Fibroblast of villous mesenchyme (primary cell): ENCODE data around the gene UBE2I. TPM values are rescaled to one million over a fixed set of nuclear protein-coding genes. Genes with fewer than 3 reads are reported as not detected.

Source experiments
- DNase-seq: peaks from one replicate; pipeline ENCODE4 v3.0.0-alpha.2; 2010; ENCODE audit warnings: low read depth
- H3K4me3 ChIP-seq: 2 replicates; pipeline ENCODE4 v1.5.1; 2011; ENCODE audit warnings: low read depth, mild to moderate bottlenecking, low read length
- total RNA-seq: library from RNA; depleted of rRNA; stranded (reverse); fragments of >200 nt; gene quantifications from 2 replicates; pipeline ENCODE4 v1.2.3, GENCODE V29; 2012
- TF ChIP-seq, protein P1 (sequence below): IDR thresholded peaks from 2 replicates; pipeline ENCODE4 v1.5.1; 2012; ENCODE audit warnings: low read depth, mild to moderate bottlenecking, low read length; ENCODE audit not compliant: insufficient read depth

UBE2I gene
- total RNA-seq, 1 donor, result 44.9 TPM

GRCh38 chr16:1314399-1315068, 5.1 kb downstream of the UBE2I start:
- no peak for DNase-seq
- TF ChIP-seq, protein P1, sequence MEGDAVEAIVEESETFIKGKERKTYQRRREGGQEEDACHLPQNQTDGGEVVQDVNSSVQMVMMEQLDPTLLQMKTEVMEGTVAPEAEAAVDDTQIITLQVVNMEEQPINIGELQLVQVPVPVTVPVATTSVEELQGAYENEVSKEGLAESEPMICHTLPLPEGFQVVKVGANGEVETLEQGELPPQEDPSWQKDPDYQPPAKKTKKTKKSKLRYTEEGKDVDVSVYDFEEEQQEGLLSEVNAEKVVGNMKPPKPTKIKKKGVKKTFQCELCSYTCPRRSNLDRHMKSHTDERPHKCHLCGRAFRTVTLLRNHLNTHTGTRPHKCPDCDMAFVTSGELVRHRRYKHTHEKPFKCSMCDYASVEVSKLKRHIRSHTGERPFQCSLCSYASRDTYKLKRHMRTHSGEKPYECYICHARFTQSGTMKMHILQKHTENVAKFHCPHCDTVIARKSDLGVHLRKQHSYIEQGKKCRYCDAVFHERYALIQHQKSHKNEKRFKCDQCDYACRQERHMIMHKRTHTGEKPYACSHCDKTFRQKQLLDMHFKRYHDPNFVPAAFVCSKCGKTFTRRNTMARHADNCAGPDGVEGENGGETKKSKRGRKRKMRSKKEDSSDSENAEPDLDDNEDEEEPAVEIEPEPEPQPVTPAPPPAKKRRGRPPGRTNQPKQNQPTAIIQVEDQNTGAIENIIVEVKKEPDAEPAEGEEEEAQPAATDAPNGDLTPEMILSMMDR, result no peak
- H3K4me3 ChIP-seq, result no peak overlapping the region

- no peak for DNase-seq
- TF ChIP-seq, protein P1, result no peak
- H3K4me3 ChIP-seq, result no peak overlapping the region
These were observed 5.9 kb downstream of the UBE2I start for GRCh38 chr16:1315081-1316032.

DNA sequence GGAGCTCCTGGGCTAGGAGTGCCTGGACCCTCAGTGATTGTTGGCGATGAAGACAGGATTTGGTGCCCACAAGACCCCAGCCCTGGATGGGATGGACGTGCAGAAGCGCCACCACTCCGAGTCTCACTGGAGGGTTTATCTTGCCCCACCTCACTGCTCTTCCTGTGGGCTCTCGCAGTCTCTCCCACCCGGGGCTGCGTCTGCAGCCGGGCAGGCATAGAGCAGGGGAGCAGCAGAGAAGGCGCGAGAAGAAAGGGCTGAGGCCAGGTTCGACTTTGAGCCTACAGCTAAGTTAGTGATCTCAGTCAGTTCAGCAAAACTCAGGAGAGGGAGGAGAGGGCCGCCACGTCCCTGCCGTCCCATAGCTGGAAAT, 6.6 kb downstream of the UBE2I start:
- no peak overlapping the region for H3K4me3 ChIP-seq
- TF ChIP-seq, protein P1, result no peak
- DNase-seq, result no peak

- TF ChIP-seq, protein P1, result no peak
- DNase-seq, result no peak
- H3K4me3 ChIP-seq, result no peak overlapping the region
These were observed 8.2 kb downstream of the UBE2I start for GRCh38 chr16:1317479-1318267.

- TF ChIP-seq, protein P1, result no peak
- no peak overlapping the region for H3K4me3 ChIP-seq
- DNase-seq, result no peak
These were observed 8.8 kb downstream of the UBE2I start for GRCh38 chr16:1318268-1318545.

GRCh38 chr16:1319041-1319440, 9.6 kb downstream of the UBE2I start:
- H3K4me3 ChIP-seq, result no peak overlapping the region
- TF ChIP-seq, protein P1, result no peak
- no peak for DNase-seq
